GM18909 (cell line): ENCODE data around the gene PITX2.
"Not testable (repeated sequence)": the region's sequence is repeated elsewhere in the genome, so short reads cannot be mapped to it uniquely, and the experiment has no call there.

Source experiments
- ATAC-seq: cut with Tn5 transposase; IDR thresholded peaks from one replicate; pipeline ENCODE4 v1.9.1; 2021; ENCODE audit warnings: mild to moderate bottlenecking; ENCODE audit not compliant: unreplicated experiment, poor library complexity

The PITX2 gene

DNA sequence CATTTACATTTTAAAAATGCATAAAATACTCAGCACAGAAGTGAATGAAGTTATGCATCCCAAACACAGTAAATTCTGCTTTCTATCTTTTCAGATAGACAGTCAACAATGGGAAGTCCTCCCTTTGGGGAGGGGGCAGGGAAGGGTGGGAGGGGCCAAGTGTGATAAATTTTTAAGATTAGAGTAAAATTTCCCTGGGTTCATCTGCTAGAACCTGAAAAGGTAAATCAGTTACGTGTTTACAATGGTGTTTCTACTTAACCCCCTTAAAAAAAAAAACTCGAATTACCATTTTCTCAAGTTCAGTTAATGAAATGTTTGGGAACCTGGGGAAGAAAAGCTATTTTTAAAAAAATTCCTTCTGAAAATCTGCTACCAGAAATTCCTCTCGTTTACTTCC lies 9.1 kb downstream of the PITX2 start:
- no peak for ATAC-seq

DNA sequence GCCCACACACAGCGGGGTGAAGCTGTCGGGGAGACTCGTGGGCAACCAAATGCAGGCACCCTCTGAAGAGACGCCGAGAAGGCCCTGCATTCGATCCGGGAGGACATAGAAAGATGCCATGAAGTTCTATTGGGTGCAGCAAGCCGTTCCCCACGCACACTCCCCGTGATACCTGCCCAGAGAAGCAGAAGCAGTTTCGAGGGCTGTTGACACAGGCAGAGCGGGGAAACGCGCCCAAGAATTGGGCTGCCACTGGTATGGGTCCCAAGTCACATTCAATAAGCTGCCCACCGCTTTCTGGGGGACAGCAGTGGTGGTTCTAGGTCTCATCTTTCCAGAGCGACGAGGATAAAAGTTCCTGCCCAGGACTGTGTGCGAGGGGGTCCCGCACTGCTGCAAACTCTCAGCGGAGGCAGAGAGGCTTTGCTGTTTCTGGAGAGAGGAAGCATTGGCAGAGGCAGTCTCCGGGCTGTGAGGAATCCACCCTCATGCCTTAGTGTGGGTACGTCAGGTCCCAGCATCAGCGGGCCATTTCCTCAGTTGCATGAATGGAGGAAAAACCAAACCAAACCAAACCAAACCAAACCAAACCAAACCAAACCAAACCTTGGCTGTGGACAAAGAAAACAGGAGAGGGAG lies 10.1 kb downstream of the PITX2 start:
- no peak for ATAC-seq

DNA sequence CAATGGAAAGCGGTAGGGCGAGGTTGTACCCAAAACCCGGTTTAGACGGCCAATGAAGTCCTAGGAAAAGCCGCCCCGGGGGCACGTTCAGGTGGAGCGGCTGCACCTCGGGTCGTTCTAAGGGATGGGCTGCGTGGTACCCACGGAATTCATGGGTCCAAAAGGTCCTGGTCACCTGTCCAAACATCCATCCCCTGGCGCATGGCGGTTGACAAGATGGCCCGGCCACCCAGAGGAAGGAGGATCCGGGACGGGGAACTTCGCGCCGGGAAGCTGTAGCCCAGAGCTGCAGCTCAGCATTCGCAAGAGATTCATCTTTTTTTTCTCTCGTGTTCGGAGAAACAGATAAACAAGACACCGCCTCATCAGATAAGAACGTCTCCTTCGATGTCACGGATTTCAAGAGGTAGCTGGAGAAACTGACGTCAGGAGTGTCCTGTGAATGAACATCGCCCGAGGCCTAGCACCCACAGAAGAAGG lies 10.9 kb downstream of the PITX2 start:
- ATAC-seq: no peak

DNA sequence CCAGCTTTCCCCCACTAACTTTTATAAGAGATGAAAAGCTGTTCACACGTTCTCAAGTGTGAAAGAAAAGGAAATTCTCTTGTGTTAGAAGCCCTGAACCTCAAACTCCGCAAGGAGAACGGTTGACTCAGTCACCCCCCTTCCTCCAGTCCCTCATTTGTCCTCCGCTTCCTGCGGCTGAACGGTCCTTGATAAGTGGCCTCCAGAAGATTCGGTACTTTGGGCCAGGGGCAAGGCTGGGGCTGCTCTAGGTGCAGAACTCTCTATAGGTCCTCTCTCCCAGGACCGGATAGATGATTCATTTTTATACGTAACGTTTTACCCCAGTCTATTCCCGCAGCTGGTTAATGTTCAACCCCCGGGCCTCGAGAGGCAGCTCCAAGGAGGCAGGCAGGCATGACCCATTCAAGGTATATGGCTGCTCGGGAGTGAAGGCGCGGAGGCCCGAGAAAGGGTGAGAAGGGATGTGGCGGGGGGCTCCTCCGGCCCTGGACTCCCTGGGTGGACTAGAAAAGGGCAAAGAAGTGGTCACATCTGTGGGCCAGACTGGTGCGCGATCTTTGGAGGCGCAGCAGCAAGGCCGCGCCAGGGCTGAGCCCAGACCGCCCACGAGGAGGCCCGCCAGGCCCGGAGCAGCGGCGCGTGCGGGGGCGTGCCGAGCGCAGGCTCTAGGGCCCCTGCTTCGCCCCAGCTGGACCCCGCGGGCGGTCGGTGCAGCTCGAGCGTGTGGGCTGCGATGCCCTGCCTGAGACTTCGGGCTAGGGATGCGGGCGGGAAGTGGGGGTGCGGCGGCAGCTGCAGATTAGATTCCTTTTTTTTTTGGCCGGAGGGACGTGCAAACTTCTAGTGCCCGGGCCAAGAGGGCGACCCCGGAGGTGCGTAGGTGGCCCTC lies 11.7 kb downstream of the PITX2 start:
- ATAC-seq: peak; percentile 90

DNA sequence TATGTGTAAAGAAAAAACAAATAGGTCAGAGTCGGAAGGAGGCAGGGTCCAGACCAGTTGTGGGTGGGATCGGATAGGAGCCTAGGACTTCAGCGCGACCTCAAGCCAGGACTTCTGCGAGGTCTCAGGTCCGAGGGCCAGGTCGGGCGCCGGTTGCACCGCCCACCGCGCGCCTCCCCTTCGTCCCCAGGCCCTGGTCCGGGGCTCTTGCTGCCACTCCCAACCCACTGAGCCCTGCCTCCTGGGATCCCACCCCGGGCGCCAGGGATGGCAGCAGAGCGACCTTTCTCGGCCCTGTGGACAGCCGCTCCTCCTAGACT lies 12.3 kb downstream of the PITX2 start:
- peak; percentile 5 for ATAC-seq

DNA sequence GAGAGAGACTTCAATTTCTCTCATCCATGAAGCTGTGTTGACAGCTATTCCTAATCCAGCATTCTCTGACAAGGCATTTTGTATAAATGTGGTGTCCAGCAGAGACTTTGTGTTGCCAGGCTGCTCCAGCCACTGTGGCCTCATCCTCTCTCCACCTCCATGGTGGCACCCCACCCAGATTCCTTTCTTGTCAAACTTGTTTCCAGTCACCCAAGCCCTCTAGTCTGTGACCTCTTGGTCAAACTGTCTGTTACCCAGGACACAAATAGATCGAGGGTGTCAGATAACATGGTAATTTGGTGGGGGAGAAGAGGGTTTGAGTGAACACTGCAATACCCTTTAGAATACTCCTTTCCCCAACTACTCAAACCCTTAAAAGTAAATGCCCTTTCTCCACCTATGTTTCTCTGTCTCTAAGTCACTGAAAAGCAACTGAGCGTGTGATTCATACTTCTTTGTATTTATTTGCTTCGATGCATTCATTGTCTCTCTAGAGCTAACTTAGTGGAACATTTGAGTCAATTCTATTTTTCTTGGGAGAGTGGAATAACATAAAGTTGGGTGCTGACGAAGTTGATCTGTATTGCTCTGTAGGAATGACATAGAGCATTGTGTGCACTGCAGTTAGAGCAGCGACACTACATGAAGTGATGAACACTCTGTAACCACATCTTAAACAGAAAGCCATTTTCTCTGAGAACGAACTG lies 13.7 kb downstream of the PITX2 start:
- no peak for ATAC-seq

DNA sequence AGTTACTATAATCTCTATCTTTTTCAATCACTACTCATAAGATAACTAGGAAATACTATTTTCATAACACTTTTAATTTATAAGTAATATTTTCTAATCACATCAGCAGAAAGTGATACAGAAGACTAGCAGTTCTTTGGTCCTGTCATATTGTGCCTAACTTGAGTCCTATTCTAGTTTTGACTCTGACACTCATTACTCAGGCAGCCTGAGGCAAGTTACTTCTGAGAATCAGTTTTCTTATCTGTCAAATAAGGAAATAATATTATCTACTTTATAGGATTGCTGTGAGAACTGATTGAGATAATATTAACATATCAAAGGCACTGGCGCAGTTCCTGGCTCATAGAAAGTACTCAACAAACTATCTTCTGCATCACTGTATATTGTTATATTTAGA lies 17.8 kb downstream of the PITX2 start:
- ATAC-seq: no peak

DNA sequence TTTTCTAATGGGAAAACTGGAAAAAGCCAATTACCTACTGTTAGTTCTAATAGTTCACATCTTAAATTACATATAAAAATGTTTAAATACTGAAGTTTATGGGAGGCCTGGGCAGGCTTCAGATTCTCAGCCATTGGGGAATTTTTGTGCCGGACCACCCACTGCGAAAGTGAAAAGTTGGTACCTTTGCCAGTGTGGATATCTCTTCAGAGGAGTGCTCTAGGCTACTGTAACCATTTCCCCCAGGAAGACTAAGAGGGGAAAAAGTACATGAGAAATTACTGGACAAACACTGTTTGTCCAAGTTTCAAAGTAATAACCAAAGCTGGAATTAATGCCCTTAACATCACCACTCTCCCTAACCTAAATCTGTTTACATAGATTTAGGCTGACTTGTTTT lies 20.8 kb downstream of the PITX2 start:
- ATAC-seq: no peak

DNA sequence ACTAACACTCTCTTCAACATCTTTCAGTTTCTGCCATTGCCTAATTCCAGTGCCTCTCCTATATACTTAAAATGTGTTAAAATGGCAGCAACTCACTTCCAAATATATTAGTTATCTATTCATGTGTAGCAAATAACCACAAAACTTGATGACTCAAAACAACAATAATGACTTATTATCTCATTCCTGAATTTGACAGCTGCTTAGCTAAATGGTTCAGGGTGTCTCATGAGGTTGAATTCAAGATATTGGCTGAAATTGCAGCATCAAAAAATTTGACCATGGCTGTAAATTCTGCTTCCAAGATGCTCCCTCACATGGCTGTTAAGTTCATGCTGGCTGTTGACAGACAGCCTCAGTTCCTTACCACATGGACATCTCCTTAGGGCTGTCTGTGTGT lies 25.3 kb downstream of the PITX2 start:
- no peak for ATAC-seq

DNA sequence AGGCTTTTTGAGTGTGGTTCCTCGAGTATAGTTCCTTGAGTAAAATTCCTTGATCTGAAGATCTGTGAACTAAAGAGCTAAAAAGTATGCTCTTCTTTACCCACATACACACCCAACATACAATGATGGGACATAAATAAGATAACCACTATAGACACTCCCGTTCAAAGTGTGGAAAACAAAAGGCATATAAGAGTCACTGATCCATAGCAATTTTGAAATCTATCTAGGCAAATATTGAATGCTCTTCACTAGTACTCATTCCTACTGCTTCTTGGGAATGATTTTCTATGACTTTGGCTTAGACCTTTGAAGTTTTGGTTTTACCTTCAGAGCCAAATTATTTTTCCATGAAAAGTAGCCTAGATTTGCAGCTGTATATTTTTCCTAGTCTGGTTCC lies 26.4 kb downstream of the PITX2 start:
- ATAC-seq: no peak

DNA sequence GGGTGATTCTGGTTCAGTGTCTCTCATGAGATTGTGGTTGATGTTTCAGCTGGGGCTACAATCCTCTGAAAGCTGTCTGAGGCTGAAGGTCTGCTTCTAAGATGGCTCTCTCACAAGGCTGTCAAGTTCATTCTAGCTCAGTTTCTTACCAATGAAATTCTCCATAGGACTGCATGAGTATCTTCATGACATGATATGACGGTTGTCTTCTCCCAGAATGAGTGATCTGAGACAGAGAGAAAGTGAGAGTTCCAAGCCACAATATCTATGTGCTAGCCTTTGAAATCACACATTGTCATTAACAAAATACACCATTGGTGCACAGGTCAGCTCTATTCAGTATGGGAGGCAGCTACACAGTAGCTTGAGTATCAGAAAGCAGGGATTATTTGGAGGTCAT lies 27.3 kb downstream of the PITX2 start:
- no peak for ATAC-seq

DNA sequence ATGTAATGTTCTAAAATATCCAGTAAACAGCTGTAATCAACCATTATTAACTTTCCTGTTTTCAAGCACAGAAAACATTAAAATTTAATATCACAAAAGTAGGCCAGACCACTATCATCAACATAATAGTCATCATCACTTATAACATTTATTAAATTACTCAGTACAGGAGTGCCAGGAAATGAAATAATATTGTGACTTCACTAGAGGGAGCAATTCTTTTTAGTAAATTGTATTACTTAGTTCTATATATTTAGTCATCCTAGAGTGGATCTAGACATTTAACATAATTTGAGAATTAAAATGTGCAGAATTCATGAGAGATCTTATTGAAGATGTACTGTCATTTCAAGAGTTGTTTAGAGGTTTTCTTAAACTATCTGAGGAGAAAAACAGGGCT lies 33.6 kb downstream of the PITX2 start:
- no peak for ATAC-seq

DNA sequence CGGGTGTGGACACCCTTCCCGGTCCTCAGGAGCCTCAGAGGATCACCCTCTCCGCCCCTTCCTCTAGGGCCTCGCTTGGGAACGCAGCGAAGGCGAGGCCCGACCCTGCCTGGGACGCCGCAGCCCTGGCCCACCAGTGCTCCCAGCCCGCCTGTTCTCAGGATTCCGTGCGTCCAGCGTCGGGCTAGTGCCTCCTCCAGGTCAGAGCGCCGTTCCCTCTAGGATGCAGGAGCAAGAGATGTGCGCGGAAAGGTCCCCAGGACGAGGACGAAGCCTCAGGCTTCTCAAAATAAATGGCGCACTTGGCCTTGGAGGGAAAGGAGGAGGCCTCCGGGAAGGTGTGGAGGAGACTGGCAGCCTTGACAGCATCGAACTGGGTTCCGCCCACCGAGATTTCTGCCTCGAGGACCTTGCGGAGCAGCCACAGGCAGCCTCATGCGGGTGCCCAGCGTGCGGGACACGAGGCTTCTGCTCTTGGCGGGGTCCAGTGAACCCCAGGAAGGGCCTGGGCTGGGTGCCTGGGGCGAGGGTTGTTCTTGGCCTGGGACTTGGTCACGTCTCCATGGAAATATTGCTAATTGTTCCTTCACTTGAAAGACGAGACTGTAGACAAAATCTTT lies 35.1 kb downstream of the PITX2 start:
- no peak for ATAC-seq

DNA sequence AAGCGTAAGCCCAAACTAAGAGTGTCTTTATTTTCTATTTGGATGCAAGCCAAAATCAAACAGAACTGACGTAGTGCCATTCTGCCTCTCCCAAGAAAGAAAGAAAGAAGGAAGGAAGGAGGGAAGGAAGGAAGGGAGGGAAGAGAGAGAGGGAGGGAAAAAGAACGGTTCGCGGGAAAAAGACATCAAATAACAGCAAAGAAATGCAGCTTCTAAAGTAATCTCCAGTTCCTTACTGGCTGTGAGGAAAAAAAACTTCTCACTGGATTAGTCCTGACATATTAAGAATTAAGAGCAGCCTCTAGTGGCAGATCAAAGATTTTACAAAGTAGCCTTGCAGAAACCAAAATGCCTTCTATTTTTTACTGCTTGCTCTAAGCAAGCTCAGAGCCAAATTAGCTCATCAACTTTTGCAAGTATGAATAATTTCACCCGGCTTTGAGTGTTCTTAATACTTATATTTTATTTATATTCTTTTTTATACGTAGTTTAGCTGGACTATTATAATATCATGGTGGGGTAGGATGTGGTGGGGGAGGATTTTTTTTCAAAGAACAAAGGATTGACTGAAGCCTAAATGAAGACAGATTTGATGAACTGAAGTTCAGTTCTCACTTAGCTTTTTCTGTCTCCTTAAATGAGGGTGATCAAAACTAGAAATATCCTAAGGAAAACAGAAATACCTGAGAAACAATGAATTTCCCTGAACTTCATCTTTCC lies 36.6 kb downstream of the PITX2 start:
- ATAC-seq: no peak

DNA sequence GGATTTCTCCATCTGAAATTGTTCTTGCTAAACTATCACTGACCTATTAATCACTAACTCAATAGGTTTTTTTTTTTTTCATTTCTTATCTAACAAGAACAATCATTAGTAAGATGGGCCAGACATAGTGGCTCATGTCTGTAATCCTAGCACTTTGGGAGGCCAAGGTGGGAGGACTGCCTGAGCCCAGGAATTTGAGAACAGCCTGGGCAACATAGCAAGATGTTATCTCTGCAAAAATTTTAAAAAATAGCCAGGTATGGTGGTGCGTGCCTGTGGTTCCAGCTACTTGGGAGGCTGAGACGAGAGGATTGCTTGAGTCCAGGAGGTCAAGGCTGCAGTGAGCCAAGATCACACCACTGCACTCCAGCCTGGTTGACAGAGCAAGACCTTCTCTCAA lies 46.2 kb downstream of the PITX2 start:
- ATAC-seq: not testable (repeated sequence)
